HG03108 (cell line): ENCODE measurements around the gene RNLS.
"Not testable (repeated sequence)": the region's sequence is repeated elsewhere in the genome, so short reads cannot be mapped to it uniquely, and the experiment has no call there.

Source experiments
- ATAC-seq: cut with Tn5 transposase; IDR thresholded peaks from one replicate; pipeline ENCODE4 v1.9.1; 2021; ENCODE audit warnings: moderate library complexity; ENCODE audit not compliant: unreplicated experiment

RNLS gene

DNA sequence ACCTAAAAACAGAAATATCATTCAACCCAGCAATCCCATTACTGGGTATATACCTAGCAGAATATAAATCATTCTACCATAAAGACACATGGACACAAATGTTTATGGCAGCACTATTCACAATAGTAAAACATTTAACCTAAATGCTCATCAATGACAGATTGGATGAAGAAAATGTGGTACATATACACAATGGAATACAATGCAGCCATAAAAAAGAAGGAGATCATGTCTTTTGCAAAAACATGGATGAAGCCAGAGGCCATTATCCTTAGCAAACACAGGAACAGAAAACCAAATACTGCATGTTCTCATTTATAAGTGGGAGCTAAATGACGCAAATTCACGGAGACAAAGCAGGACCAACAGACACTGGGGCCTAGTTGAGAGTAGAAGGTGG lies 96.3 kb downstream of the RNLS start:
- not testable (repeated sequence) for ATAC-seq

DNA sequence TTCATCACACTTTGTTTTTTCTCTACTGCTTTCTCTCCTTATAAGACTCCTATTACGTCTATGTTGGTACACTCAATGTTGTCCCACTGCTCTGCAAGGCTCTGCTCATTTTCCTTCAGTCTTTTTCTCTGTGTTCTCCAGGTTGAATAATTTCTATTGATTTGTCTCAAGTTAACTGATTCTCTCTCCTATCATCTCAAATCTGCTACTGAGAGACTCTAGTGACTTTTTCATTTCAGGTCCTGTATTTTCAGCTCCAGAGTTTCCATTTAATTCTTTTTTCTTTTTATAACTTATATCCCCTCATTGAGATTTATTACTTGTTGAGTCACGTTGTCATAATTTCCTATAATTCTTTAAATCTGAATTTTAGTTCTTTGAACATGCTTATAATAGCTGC lies 100.9 kb downstream of the RNLS start:
- ATAC-seq, result no peak

DNA sequence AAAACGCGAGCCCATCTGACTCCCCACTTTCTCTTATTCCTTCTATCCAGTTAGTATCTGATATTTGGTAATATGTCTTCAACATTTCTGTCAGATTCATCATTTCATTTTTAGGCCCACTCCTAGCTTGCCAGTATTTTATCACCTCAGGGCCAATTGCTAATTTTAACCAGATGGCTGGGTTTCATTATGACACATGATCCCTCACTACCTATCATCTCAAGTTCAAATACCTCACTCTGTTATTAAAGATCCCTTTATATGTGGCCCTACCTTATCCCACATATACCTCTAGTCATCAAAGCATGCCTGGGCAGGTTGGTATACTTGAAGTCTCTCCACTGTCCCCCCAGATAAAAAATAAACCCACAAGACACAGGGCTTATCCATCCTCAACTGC lies 104.9 kb downstream of the RNLS start:
- ATAC-seq, result no peak

DNA sequence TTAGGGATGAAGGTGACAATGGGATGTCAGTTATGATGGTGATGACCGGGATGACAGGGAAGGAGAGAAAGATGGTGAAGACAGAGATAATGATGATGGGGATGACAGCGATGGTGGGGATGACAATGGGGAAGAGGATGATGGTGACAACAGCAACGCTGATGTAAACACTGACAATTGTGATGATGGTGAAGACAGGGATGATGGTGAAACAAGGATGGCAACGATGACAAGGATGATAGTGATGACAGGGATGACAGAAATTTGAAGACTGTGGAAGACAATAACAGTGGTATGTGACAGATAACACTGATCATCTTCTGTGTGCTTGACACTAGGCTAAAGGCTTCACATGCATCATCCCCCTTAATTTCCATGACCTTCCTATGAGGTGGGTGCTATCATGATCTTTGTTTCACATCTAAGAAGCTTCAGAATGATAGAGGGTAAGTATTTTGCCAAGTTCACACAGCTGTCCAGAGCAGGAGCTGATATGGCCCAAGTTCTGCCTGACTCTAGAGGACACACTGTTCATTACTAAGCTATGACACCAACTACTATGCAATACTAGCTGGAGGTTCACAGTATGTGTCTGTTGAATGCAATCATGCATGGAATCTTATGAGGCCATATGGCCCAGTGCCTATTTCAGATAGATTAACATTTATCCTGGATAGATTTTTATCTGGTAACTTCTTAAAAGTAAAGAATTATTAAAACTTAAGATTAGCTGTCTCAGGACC lies 105.6 kb downstream of the RNLS start:
- no peak for ATAC-seq

DNA sequence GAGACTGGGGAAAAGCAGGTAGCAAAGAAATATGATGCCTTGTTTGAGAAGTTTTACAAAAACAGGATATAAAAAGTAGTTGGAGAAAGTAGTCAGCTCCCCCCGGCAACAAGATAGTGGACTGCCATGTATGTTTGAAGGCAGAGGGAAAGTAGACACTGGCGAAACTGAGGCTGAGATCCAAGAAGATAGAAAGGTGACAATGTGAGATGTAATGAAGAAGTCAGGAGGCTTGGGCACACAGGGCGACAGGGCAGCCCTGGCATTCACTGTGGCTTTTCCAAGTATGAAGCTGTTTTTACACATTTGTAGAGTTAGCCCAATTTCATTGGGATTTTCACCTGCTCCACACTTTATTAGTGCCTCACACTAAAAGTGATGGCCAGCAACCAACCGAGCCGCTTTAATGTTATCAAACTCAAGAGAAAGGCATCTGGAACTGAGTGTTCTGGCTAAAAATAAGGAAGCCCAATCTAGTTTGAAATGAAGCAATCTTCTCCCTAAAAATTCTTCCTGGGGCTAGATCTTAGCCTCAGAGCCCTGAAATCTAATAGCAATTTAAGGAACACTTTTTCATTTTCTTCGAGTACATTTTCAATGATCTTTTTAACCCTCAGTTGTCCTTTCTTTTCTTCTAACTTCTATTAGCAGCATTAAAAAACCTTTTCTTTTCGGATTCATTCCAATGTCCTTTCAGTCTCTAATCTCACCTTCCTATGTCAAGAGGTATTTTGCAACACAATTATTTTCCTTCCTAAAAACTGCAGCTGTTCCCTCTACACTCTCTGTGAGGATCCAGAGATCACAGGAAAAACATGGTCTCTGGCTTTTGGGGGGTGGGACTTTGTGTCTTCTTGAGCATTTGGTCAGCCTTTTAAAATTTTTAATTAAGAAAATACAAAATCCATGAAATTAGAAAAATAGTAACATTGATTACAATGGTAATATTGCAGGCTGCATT lies 108.0 kb downstream of the RNLS start:
- no peak for ATAC-seq

DNA sequence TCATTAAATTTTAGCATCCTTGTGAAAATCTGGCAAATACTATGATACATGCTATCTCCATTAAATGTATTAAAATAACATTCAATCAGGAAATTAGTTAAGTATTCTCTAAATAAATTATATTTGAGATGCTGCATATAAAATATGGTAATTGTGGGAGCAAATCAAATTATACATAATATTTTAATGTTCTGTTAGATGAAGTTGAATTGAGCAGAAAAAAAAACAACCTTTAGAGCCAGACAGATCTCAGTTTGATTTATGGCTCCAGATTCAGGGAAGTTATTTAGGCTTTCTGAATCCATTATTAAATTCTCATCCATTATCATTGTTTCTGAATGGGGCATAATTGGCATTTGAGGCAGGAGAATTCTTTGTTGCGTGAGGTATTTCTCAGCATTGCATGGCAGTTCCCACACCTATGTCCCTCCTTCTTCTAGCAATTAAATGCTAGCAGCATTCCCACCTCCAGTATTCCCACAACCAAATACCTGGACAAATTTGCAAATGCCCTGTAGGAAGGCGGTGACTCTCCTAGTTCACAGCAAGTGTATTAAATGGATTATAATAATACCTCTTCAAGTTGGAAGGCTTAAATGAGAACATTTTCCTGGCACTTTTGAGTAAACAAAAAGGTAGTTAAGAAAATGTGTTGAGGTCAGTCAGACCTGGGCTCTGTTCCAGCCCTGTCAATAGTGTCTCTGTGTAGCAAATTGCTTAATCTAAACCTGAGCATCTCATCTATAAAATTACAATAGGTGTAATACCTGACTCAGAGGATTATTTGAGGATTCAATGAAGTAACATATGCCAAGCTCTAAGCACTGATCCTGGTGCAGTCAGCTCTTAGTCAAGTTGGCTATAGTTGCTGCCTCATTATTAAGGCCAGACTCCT lies 108.9 kb downstream of the RNLS start:
- ATAC-seq, result no peak

- no peak for ATAC-seq
These were observed 110.6 kb downstream of the RNLS start for GRCh38 chr10:88472540-88472939.

- ATAC-seq, result no peak
These were observed 111.2 kb downstream of the RNLS start for GRCh38 chr10:88471899-88472298.

GRCh38 chr10:88467835-88468485 lies 115.2 kb downstream of the RNLS start:
- ATAC-seq, result no peak

- no peak for ATAC-seq
These were observed 116.3 kb downstream of the RNLS start for GRCh38 chr10:88466786-88467185.

GRCh38 chr10:88465765-88466164 lies 117.4 kb downstream of the RNLS start:
- ATAC-seq, result no peak

DNA sequence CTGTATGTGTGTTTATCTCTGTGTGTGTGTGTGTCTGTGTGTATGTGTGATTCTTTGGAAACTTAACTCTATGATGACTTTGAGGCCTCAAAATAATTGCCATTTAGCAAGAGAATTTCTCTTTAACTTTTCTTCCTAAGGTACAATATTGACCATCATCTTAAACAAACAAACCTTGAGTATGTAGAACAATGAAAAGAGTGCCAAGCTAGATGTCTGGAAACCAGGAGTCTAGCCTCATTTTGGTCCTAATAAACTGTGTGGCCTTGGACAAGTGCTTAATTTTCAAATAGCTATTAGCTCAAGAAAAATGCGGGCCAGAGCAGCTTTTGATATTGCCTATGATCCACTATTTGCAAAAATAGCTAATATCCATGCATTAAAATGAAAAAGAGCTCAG lies 119.3 kb downstream of the RNLS start:
- no peak for ATAC-seq

DNA sequence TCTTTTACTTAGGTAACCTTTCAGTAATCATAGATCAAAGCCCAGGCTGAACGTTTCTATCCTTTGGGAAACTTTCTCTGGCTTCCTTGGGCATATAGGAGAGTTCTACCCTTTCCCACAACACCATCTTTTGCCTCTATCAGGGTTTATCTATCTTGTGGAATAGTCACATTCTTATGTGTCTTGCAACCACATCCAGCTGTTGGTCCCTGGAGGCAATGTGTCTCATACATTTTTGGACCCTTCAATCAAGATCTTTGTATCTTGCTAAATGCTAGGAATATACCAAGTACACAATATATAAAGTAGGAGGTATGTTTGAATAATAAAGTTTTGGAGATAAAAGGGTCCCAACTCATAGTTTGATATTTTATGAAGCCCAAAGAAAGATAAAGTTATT lies 121.7 kb downstream of the RNLS start:
- no peak for ATAC-seq

GRCh38 chr10:88459530-88459929 lies 123.6 kb downstream of the RNLS start:
- ATAC-seq, result no peak

DNA sequence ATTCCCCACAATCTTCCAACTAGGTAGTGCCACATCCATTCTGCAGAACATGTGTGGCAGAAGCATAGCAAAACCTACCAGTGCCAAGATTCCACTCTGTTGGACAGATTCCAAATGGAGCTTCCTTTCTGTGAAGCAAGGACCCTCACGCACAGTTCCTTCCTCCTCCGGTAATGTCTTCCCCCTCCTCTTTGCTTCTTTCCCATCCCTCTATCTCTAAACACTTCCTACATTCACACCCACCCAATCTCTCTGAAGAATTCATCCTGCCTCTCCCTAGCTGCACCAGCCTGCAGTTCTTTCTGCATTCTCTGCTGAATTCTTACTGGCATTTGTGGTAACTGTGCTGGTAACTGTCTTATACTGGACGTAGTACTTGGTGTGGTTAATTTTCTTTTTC lies 124.9 kb downstream of the RNLS start:
- ATAC-seq, result no peak

DNA sequence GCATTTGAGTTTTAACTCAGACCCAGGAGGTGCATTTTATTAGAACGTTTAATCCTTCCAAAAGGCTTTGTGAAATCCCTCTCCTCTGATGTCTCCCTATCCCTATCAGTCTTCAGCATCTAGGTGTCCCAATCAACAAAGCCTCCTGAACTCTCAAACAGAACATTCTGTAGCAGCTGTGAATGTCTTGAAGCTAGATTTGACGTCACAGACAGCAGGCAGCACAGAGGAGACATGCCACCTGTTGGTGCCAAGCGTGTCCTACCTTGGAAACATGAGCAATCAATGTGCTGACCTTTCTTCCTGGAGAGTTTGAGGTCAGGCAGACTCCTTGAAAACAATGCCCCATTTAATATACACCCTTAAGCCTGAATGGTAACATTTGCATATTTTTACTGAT lies 125.5 kb downstream of the RNLS start:
- ATAC-seq, result no peak

- ATAC-seq, result no peak
These were observed 126.4 kb downstream of the RNLS start for GRCh38 chr10:88456730-88457129.

DNA sequence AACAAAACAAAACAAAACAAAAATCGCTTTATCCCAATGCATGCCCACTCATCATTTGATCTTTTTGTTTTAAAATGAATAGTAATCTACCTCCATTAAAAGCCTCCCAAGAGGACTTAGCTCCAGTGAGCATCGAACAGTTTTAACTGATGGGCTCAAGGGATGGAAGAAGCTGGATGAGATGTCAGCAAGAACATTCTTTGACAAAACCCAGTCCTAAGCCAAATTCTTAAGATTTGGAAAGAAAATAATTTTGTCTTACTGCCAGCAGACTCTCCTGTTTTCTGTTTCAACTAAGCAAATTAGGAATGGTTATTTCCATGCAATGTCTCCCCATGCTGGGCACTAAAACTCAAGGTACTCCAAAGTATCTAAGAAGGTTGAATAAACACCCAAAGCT lies 127.3 kb downstream of the RNLS start:
- no peak for ATAC-seq

- ATAC-seq, result no peak
These were observed 132.9 kb downstream of the RNLS start for GRCh38 chr10:88450201-88450600.

- no peak for ATAC-seq
These were observed 140.4 kb downstream of the RNLS start for GRCh38 chr10:88442716-88443115.

DNA sequence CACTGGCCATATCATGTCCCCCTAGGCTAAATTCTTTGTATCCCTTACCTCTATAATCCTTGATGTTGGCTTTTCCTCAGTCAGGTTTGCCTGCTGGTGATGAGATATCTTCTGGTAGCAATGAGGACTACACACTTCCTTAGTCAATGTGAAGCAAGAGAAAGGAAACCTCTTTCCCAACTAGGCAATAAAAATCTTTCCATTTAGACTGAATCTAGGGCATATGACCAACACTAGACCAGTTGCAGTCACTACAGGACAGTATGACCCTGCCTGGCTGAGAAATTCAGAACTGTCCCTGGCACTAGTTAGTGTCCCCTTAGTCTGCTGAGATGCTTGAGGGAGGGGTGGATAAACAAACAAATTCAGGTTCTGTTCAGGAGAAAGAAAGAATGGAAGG lies 142.6 kb downstream of the RNLS start:
- no peak for ATAC-seq
